ENCODE data around the gene PPP1R3E.
"Not testable (repeated sequence)": the region's sequence is repeated elsewhere in the genome, so short reads cannot be mapped to it uniquely, and the experiment has no call there.

PPP1R3E gene

GRCh38 chr14:23326491-23327332 lies 24.1 kb upstream of the PPP1R3E start:
- Histone ChIP-seq H3K4me1 (ENCODE audit: low read length) (peaks cover 10% of the 10 kb centered on the region), H3K9ac (ENCODE audit: low read length) (no peak overlapping the region), H3K4me3 (ENCODE audit: low read length) (no peak overlapping the region), H2AFZ (ENCODE audit: low read depth, low read length) (no peak overlapping the region), H3K27ac (ENCODE audit: low read length) (no peak overlapping the region), H3K4me2 (ENCODE audit: low read length) (no peak overlapping the region), H3K79me2 (ENCODE audit: low read length) (peaks cover 24% of the 10 kb centered on the region), H3K9me3 (ENCODE audit: insufficient read depth, low read length) (no peaks in the 10 kb centered on the region), H3K27me3 (ENCODE audit: low read depth, low read length) (no peaks in the 10 kb centered on the region), H3K36me3 (replicated peaks; ENCODE audit: low read depth, low read length) (peaks cover 28% of the 10 kb centered on the region), H4K20me1 (ENCODE audit: insufficient read depth, low read length) (peaks cover 9% of the 10 kb centered on the region; the same call in 1 of the 2 replicates)
- TF ChIP-seq CTCF (IDR thresholded peaks at IDR 0.05; ENCODE audit: low read depth, low read length) (no peak), EZH2phosphoT487 (IDR thresholded peaks at IDR 0.05; ENCODE audit: low read depth) (no peak)

GRCh38 chr14:23325746-23326145 lies 23.1 kb upstream of the PPP1R3E start:
- H3K27me3 ChIP-seq (ENCODE audit: low read depth, low read length); H4K20me1 ChIP-seq (ENCODE audit: insufficient read depth, low read length); H3K27ac ChIP-seq (ENCODE audit: low read length); H3K4me3 ChIP-seq (ENCODE audit: low read length); H3K9me3 ChIP-seq (ENCODE audit: insufficient read depth, low read length); H2AFZ ChIP-seq (ENCODE audit: low read depth, low read length); H3K4me2 ChIP-seq (ENCODE audit: low read length); H3K9ac ChIP-seq (ENCODE audit: low read length): not testable (repeated sequence)
- Histone ChIP-seq H3K36me3 (replicated peaks; ENCODE audit: low read depth, low read length) (peaks cover 28% of the 10 kb centered on the region), H3K79me2 (ENCODE audit: low read length) (peaks cover 28% of the 10 kb centered on the region), H3K4me1 (ENCODE audit: low read length) (peaks cover 10% of the 10 kb centered on the region)

- Histone ChIP-seq H3K4me3 (ENCODE audit: low read length) (no peak overlapping the region), H3K27me3 (ENCODE audit: low read depth, low read length) (no peaks in the 10 kb centered on the region), H3K9me3 (ENCODE audit: insufficient read depth, low read length) (no peaks in the 10 kb centered on the region), H3K4me1 (ENCODE audit: low read length) (peaks cover 15% of the 10 kb centered on the region), H3K4me2 (ENCODE audit: low read length) (no peak overlapping the region), H4K20me1 (ENCODE audit: insufficient read depth, low read length) (peaks cover 9% of the 10 kb centered on the region; the same call in 1 of the 2 replicates), H3K36me3 (replicated peaks; ENCODE audit: low read depth, low read length) (peaks cover 28% of the 10 kb centered on the region), H2AFZ (ENCODE audit: low read depth, low read length) (no peak overlapping the region), H3K27ac (ENCODE audit: low read length) (no peak overlapping the region), H3K9ac (ENCODE audit: low read length) (no peak overlapping the region), H3K79me2 (ENCODE audit: low read length) (peaks cover 34% of the 10 kb centered on the region)
- no peak for TF ChIP-seq EZH2phosphoT487 (IDR thresholded peaks at IDR 0.05; ENCODE audit: low read depth)
- no peak for TF ChIP-seq CTCF (IDR thresholded peaks at IDR 0.05; ENCODE audit: low read depth, low read length)
Measured at GRCh38 chr14:23324993-23325392, 22.3 kb upstream of the PPP1R3E start.

GRCh38 chr14:23324455-23324846 lies 21.8 kb upstream of the PPP1R3E start:
- Histone ChIP-seq H3K9ac (ENCODE audit: low read length) (no peak overlapping the region), H3K9me3 (ENCODE audit: insufficient read depth, low read length) (no peaks in the 10 kb centered on the region), H3K4me3 (ENCODE audit: low read length) (no peak overlapping the region), H3K4me1 (ENCODE audit: low read length) (peaks cover 19% of the 10 kb centered on the region), H2AFZ (ENCODE audit: low read depth, low read length) (no peak overlapping the region), H3K4me2 (ENCODE audit: low read length) (no peak overlapping the region), H4K20me1 (ENCODE audit: insufficient read depth, low read length) (peaks cover 9% of the 10 kb centered on the region; the same call in 1 of the 2 replicates), H3K27ac (ENCODE audit: low read length) (no peak overlapping the region), H3K27me3 (ENCODE audit: low read depth, low read length) (no peaks in the 10 kb centered on the region), H3K36me3 (replicated peaks; ENCODE audit: low read depth, low read length) (peaks cover 28% of the 10 kb centered on the region), H3K79me2 (ENCODE audit: low read length) (peaks cover 35% of the 10 kb centered on the region)
- TF ChIP-seq CTCF (IDR thresholded peaks at IDR 0.05; ENCODE audit: low read depth, low read length) (no peak), EZH2phosphoT487 (IDR thresholded peaks at IDR 0.05; ENCODE audit: low read depth) (no peak)
